K562 (cell line): Measurements from ENCODE around the gene GLRX3. TPM values are rescaled to one million over a fixed set of nuclear protein-coding genes. Genes with fewer than 3 reads are reported as not detected.

ENCODE experiments used
- ATAC-seq: fragments of 200-7000 bp; cut with Tn5 transposase; 3 replicates; pipeline ENCODE4 v1.9.1; 2020; ENCODE audit warnings: moderate library complexity
- BruUV-seq: library from RNA; stranded (reverse); fragments of 400-500 nt; replicated peaks from 2 replicates; lab custom pipeline; 2021; lab: Mats Ljungman, UMichigan
- CTCF ChIA-PET: fragments of 300-600 bp; formaldehyde crosslinking; extraction: SDS; loops from one replicate; lab custom pipeline; 2021; ENCODE audit warnings: low intra/inter-chr PET ratio; lab: Yijun Ruan, JAX
- POLR2A ChIA-PET: fragments of 300-600, 350-650 bp; sonication (Branson Sonifier 250); formaldehyde crosslinking; extraction: SDS; loops from one replicate; lab custom pipeline; 2021; ENCODE audit warnings: antibody characterized with exemption, inconsistent platforms; lab: Yijun Ruan, JAX
- DNase-seq, 4 experiments: peaks; one replicate each; pipeline versions ENCODE4 v3.0.0 to v3.0.0-alpha.2; 2011 to 2018; ENCODE audit warnings: low spot score in 3 of 4, mixed read lengths in 3 of 4; ENCODE audit errors: extremely low read depth in 1 of 4
- FAIRE-seq: peaks from 2 replicates; lab custom pipeline; 2011; peaks lifted over from hg19 to GRCh38; lab: Jason Lieb, UNC
- H2AFZ ChIP-seq: 2 replicates; pipeline ENCODE4 v1.6.0; 2011; ENCODE audit warnings: low read depth, low read length, control low read depth, inconsistent platforms
- H3K27ac ChIP-seq: fragments of 200-600 bp; 3 replicates; pipeline ENCODE4 v1.8.0; 2011; ENCODE audit warnings: low read depth, mild to moderate bottlenecking, control low read depth, inconsistent platforms, low read length, moderate library complexity, mixed read lengths; ENCODE audit errors: extremely low read depth
- H3K27me3 ChIP-seq, 2 experiments: fragments of 300-600 bp in 1 of 2; 2 replicates in 1 of 2; 3 replicates in 1 of 2; pipeline versions ENCODE4 v1.6.0 to v1.8.0; 2011; ENCODE audit warnings: inconsistent platforms in 2 of 2, low read length in 2 of 2, mild to moderate bottlenecking in 1 of 2, mixed read lengths in 1 of 2, moderate library complexity in 1 of 2; ENCODE audit not compliant: control insufficient read depth in 2 of 2, insufficient read depth in 2 of 2
- H3K36me3 ChIP-seq: fragments of 300-600 bp; 3 replicates; pipeline ENCODE4 v1.8.0; 2011; ENCODE audit warnings: mild to moderate bottlenecking, low read length, inconsistent platforms; ENCODE audit not compliant: control insufficient read depth, insufficient read depth
- H3K4me1 ChIP-seq, 2 experiments: fragments of 200-600 bp in 1 of 2; replicated peaks in 1 of 2; 2 replicates in 1 of 2; 3 replicates in 1 of 2; pipeline versions ENCODE4 v1.5.1 to v1.8.0; 2011; ENCODE audit warnings: inconsistent platforms in 2 of 2, low read length in 2 of 2, mild to moderate bottlenecking in 1 of 2, mixed read lengths in 1 of 2, moderate library complexity in 1 of 2; ENCODE audit not compliant: control insufficient read depth in 2 of 2, insufficient read depth in 2 of 2
- H3K4me2 ChIP-seq: 2 replicates; pipeline ENCODE4 v1.6.1; 2011; ENCODE audit warnings: low read length, control low read depth, inconsistent platforms, mixed read lengths; ENCODE audit not compliant: insufficient read depth
- H3K4me3 ChIP-seq: fragments of 200-600 bp; sonication (generic), shearing (Covaris generic); 2 replicates; pipeline ENCODE4 v1.5.1; 2016; ENCODE audit warnings: control low read depth, inconsistent platforms
- H3K79me2 ChIP-seq: fragments of 200-600 bp; 3 replicates; pipeline ENCODE4 v1.8.0; 2011; ENCODE audit warnings: low read length, inconsistent platforms; ENCODE audit not compliant: control insufficient read depth, insufficient read depth
- H3K9ac ChIP-seq, 2 experiments: 2 replicates each; pipeline versions ENCODE4 v1.6.0 to v1.6.1; 2011; ENCODE audit warnings: low read depth in 2 of 2, low read length in 2 of 2, control low read depth in 1 of 2, inconsistent platforms in 1 of 2, mild to moderate bottlenecking in 1 of 2, mixed read lengths in 1 of 2; ENCODE audit not compliant: insufficient read depth in 1 of 2
- H3K9me1 ChIP-seq: one replicate; pipeline ENCODE4 v1.6.0; 2011; ENCODE audit warnings: inconsistent platforms, mild to moderate bottlenecking, low read length, moderate library complexity; ENCODE audit not compliant: control insufficient read depth, insufficient read depth
- H3K9me3 ChIP-seq: replicated peaks from 2 replicates; pipeline ENCODE4 v1.5.1; 2011; ENCODE audit warnings: low read depth, low read length, inconsistent platforms; ENCODE audit not compliant: control insufficient read depth, insufficient read depth
- H4K20me1 ChIP-seq: replicated peaks from 2 replicates; pipeline ENCODE4 v1.6.1; 2011; ENCODE audit warnings: low read length, inconsistent platforms, mixed read lengths; ENCODE audit not compliant: control insufficient read depth, insufficient read depth
- HNRNPL ChIP-seq: fragments of 200-400 bp; formaldehyde crosslinking; IDR thresholded peaks from 2 replicates; pipeline ENCODE4 v1.6.1; 2017; ENCODE audit warnings: low read depth, mild to moderate bottlenecking, low read length
- POLR2G ChIP-seq: fragments of 200-400 bp; formaldehyde crosslinking; IDR thresholded peaks from 2 replicates; pipeline ENCODE4 v1.6.1; 2017; ENCODE audit warnings: low read depth, mild to moderate bottlenecking, antibody characterized with exemption, low read length, moderate library complexity
- ZBTB5 ChIP-seq: fragments of 450-650 bp; IDR thresholded peaks from 2 replicates; pipeline ENCODE4 v1.6.1; 2017; ENCODE audit warnings: antibody characterized with exemption
- WGBS: fragments of 100-300 bp; shearing (Covaris generic); methylation state at CpG from one replicate; pipeline ENCODE4 v1.1.6; 2016; ENCODE audit warnings: low coverage, mixed read lengths; ENCODE audit not compliant: insufficient coverage; ENCODE audit errors: missing lambda C conversion rate; 5-methylcytosine and 5-hydroxymethylcytosine counted together
- in situ Hi-C: fragments of 300-500 bp; cut with MboI; formaldehyde crosslinking; loops from 4 replicates; pipeline ENCODE4 v1.15.0; 2018; ENCODE audit warnings: inconsistent platforms, mixed read lengths
- intact Hi-C: fragments of 100-400 bp; cut with micrococcal nuclease; formaldehyde crosslinking; loops from 2 replicates; pipeline ENCODE4 v1.14.2; 2022
- polyA plus RNA-seq, 8 experiments: library from polyadenylated mRNA; depleted of rRNA in 4 of 8; stranded (reverse) in 5 of 8; unstranded in 3 of 8; fragments of >200 nt; fragmentation: Nextera tagmentation in 2 of 8; fragmentation: Illumina TruSeq in 1 of 8; extraction: Ambion mirVana in 2 of 8; extraction: Trizol in 1 of 8; gene quantifications; 2 replicates each; pipeline versions ENCODE4 v1.2.1 to v1.2.3, GENCODE V29; 2011 to 2014; ENCODE audit warnings: inconsistent platforms in 1 of 8, missing spikeins in 1 of 8
- total RNA-seq, 7 experiments: library from RNA; depleted of rRNA in 6 of 7; stranded (reverse); fragments of >200 nt in 6 of 7; fragmentation: Illumina TruSeq in 2 of 7; extraction: Trizol in 2 of 7; gene quantifications; 2 replicates each; pipeline versions ENCODE4 v1.2.1 to v1.2.3, GENCODE V29; 2011 to 2021; ENCODE audit warnings: low replicate concordance in 1 of 7

The GLRX3 gene
- total and polyA plus RNA-seq, 9 of the 15 experiments (the other 6 are each of a cell fraction or from before 2014, with no cell fraction given): 115 to 190 (median 169) TPM

DNA sequence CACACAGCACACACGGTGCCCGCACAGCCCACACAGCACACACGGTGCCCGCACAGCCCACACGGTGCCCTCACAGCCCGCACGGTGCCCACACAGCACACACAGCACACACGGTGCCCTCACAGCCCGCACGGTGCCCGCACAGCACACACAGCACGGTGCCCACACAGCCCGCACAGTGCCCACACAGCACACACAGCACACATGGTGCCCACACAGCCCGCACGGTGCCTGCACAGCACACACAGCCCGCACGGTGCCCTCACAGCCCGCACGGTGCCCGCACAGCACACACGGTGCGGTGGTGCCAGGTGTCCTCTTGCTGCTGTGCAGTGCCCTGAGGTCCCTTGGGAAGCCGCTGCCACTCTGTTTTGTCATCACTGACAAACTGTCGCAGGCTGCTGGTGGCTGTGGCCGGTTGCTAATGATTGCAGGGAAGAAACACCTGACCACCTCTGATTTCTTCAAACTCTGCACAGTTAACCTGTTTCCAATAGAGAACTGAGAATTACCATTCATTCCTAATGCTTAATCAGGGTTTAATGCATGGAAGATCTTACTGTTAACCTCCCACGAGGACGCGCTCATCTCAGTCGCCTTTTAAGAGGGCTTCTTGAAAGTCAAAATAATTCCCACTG lies 66.9 kb downstream of the GLRX3 start:
- H3K9ac ChIP-seq: no peak overlapping the region
- intact Hi-C loops: no loop called here
- H3K9me3 ChIP-seq: no peaks in the 10 kb centered on the region
- H3K27ac ChIP-seq: no peak overlapping the region
- no peak for FAIRE-seq
- TF ChIP-seq ZBTB5 (no peak), POLR2G (peak; percentile 42), HNRNPL (peak; percentile 89)
- no peak overlapping the region for H3K4me3 ChIP-seq
- no peaks in the 10 kb centered on the region for H3K79me2 ChIP-seq
- 76% methylated on average over 19 of the region's 29 CpGs for WGBS
- H3K4me2 ChIP-seq: no peak overlapping the region
- in situ Hi-C loops: no loop called here
- POLR2A ChIA-PET: no interaction called here
- DNase-seq: no peak
- H3K9me1 ChIP-seq: no peaks in the 10 kb centered on the region
- H3K4me1 ChIP-seq: peaks cover 0 to 10% of the 10 kb centered on the region in 2 experiments; a peak in 2 of 5 replicates
- H4K20me1 ChIP-seq: no peaks in the 10 kb centered on the region
- H3K27me3 ChIP-seq: no peaks in the 10 kb centered on the region
- BruUV-seq: no TSS peak
- CTCF ChIA-PET: no interaction called here
- no peaks in the 10 kb centered on the region for H3K36me3 ChIP-seq
- H2AFZ ChIP-seq: no peak overlapping the region
- ATAC-seq: no peak
